Gastrocnemius medialis (tissue), 4 donors: ENCODE measurements around the gene LGALS3BP. TPM values are rescaled to one million over a fixed set of nuclear protein-coding genes. Genes with fewer than 3 reads are reported as not detected.

Experiments used
- ATAC-seq, 2 donors: fragments of 150-250 bp; one replicate each; pipeline ENCODE4 v1.9.1; 2016
- DNase-seq, 2 donors: peaks; one replicate each; pipeline ENCODE4 v3.0.0-alpha.2; 2019
- H3K27ac ChIP-seq, 4 donors: fragments of 200-600 bp; sonication (generic); 1 replicate in 1 of 4; 2 replicates in 3 of 4; pipeline ENCODE4 v1.5.1; 2016 to 2018; ENCODE audit warnings: mild to moderate bottlenecking in 2 of 4, moderate library complexity in 1 of 4
- H3K27me3 ChIP-seq, 3 donors: fragments of 200-600 bp; sonication (generic) in 2 of 3; 1 replicate in 1 of 3; 2 replicates in 2 of 3; pipeline versions ENCODE4 v1.5.1 to v1.6.0; 2016 to 2019; ENCODE audit warnings: mild to moderate bottlenecking in 1 of 3, moderate library complexity in 1 of 3
- H3K36me3 ChIP-seq, 2 donors: fragments of 200-600 bp; sonication (generic) in 1 of 2; one replicate each; pipeline ENCODE4 v1.5.1; 2017 to 2018
- H3K4me1 ChIP-seq, 2 donors: fragments of 200-600 bp; sonication (generic) in 1 of 2; one replicate each; pipeline ENCODE4 v1.5.1; 2016 to 2017; ENCODE audit warnings: mild to moderate bottlenecking in 2 of 2
- H3K4me3 ChIP-seq, 4 donors: fragments of 200-600 bp; sonication (generic) in 3 of 4; 1 replicate in 1 of 4; 2 replicates in 3 of 4; pipeline ENCODE4 v1.5.1; 2016 to 2019; ENCODE audit warnings: mild to moderate bottlenecking in 2 of 4
- H3K9me3 ChIP-seq, 3 donors: fragments of 200-600 bp; sonication (generic) in 2 of 3; 1 replicate in 1 of 3; 2 replicates in 2 of 3; pipeline ENCODE4 v1.5.1; 2016 to 2019
- POLR2A ChIP-seq, 2 donors: fragments of 450-650 bp; IDR thresholded peaks; one replicate each; pipeline ENCODE4 v1.6.1; 2017; ENCODE audit warnings: antibody characterized with exemption in 2 of 2, mild to moderate bottlenecking in 2 of 2, moderate library complexity in 2 of 2
- in situ Hi-C, 4 donors: fragments of 200-750 bp; cut with MboI; loops; one replicate each; pipeline versions ENCODE4 v1.15.0 to v1.8.0; 2017; ENCODE audit warnings: low sequenced_read_pairs in 4 of 4
- intact Hi-C: fragments of 100-400 bp; cut with DNase I; formaldehyde crosslinking; loops from one replicate; pipeline ENCODE4 v1.15.1; 2023; ENCODE audit warnings: low total_unique reads
- total RNA-seq, 4 donors: library from RNA; depleted of rRNA; stranded (reverse); fragments of >200 nt; gene quantifications; one replicate each; pipeline versions ENCODE4 v1.1.0 to v1.2.3, GENCODE V29; 2016
- TF ChIP-seq, protein P1 (sequence below), 5 experiments: fragments of 450-650 bp in 3 of 5; fragments of 200-600 bp in 2 of 5; sonication (generic) in 2 of 5; IDR thresholded peaks in 4 of 5; conservative IDR thresholded peaks in 1 of 5; 1 replicate in 4 of 5; 2 replicates in 1 of 5; pipeline ENCODE4 v1.5.1; 2016 to 2019; ENCODE audit warnings: antibody characterized with exemption in 5 of 5, mild to moderate bottlenecking in 3 of 5, moderate library complexity in 3 of 5

The LGALS3BP gene
- total RNA-seq, 4 donors from 2014 or later: 15.0 to 45.9 (median 23.0) TPM

- Histone ChIP-seq H3K4me3 (no peak overlapping the region), H3K27me3 (no peaks in the 10 kb centered on the region), H3K9me3 (no peaks in the 10 kb centered on the region), H3K4me1 (peaks cover 0 to 5% of the 10 kb centered on the region in 2 donors), H3K27ac (no peak overlapping the region), H3K36me3 (no peaks in the 10 kb centered on the region)
- TF ChIP-seq, protein P1, sequence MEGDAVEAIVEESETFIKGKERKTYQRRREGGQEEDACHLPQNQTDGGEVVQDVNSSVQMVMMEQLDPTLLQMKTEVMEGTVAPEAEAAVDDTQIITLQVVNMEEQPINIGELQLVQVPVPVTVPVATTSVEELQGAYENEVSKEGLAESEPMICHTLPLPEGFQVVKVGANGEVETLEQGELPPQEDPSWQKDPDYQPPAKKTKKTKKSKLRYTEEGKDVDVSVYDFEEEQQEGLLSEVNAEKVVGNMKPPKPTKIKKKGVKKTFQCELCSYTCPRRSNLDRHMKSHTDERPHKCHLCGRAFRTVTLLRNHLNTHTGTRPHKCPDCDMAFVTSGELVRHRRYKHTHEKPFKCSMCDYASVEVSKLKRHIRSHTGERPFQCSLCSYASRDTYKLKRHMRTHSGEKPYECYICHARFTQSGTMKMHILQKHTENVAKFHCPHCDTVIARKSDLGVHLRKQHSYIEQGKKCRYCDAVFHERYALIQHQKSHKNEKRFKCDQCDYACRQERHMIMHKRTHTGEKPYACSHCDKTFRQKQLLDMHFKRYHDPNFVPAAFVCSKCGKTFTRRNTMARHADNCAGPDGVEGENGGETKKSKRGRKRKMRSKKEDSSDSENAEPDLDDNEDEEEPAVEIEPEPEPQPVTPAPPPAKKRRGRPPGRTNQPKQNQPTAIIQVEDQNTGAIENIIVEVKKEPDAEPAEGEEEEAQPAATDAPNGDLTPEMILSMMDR (IDR thresholded peaks at IDR 0.05 in 4 of 5, conservative IDR thresholded peaks at IDR 0.05 in 1 of 5): no peak
- TF ChIP-seq POLR2A (IDR thresholded peaks at IDR 0.05): no peak
- no peak for DNase-seq
- no peak for ATAC-seq
- intact Hi-C loops (no loop called here), in situ Hi-C loops (no loop called here)
Measured at GRCh38 chr17:78944026-78944425, 35.7 kb downstream of the LGALS3BP start.

- no peaks in the 10 kb centered on the region for H3K27me3 ChIP-seq
- H3K9me3 ChIP-seq: no peaks in the 10 kb centered on the region
- in situ Hi-C loops (no loop called here), intact Hi-C loops (no loop called here)
- no peak overlapping the region for H3K27ac ChIP-seq
- ATAC-seq (no peak), DNase-seq (no peak)
- peaks cover 2 to 5% of the 10 kb centered on the region in 2 donors for H3K4me1 ChIP-seq
- H3K4me3 ChIP-seq: no peak overlapping the region
- TF ChIP-seq, protein P1 (IDR thresholded peaks at IDR 0.05 in 4 of 5, conservative IDR thresholded peaks at IDR 0.05 in 1 of 5): no peak
- no peak for TF ChIP-seq POLR2A (IDR thresholded peaks at IDR 0.05)
- H3K36me3 ChIP-seq: no peaks in the 10 kb centered on the region
Measured at GRCh38 chr17:78940708-78941107, 39.0 kb downstream of the LGALS3BP start.

DNA sequence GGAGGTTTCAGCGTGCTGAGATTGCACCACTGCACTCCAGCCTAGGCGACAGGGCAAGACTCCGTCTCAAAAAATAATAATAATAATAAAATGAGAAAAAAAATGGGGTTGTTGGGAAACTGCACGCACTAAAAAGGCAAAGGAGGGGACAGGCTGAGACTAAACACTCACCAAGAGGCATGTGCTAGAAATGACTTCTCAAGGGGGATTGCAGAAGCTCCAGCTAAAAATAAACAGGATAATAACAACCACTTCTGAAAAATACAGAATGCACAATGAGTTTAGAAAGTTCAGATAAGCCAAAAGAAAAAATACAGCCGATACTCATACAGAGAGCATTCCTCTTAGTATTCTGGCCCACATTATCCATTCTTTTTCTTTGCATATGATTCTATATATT is 39.5 kb downstream of the LGALS3BP start:
- Histone ChIP-seq H3K4me3 (no peak overlapping the region), H3K4me1 (peaks cover 3 to 5% of the 10 kb centered on the region in 2 donors), H3K27me3 (no peaks in the 10 kb centered on the region), H3K9me3 (no peaks in the 10 kb centered on the region), H3K27ac (no peak overlapping the region), H3K36me3 (no peaks in the 10 kb centered on the region)
- DNase-seq: no peak
- in situ Hi-C loops (no loop called here), intact Hi-C loops (no loop called here)
- no peak for ATAC-seq
- no peak for TF ChIP-seq POLR2A (IDR thresholded peaks at IDR 0.05)
- TF ChIP-seq, protein P1 (IDR thresholded peaks at IDR 0.05 in 4 of 5, conservative IDR thresholded peaks at IDR 0.05 in 1 of 5): no peak

DNA sequence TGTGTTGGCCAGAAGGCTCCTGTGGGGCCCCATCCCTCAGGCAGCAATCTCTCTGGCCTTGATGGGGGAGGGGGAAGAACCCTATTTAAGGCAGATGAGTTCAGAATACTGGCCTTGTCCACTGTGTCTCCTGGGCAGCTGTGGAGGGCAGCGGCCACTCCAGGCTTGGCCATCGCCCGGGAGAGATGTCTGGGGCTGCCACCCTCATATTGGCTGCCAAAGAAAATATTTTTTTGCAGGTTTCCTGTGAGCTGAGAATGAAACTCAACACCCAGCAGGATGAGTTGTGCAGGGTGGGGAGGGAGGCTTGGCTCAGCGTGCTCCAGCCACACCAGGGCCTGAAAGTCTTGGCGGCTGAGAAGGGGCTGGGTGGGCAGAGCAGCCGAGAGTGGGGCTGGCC is 40.1 kb downstream of the LGALS3BP start:
- in situ Hi-C loops: no loop called here
- TF ChIP-seq POLR2A (IDR thresholded peaks at IDR 0.05): no peak
- TF ChIP-seq, protein P1 (IDR thresholded peaks at IDR 0.05 in 4 of 5, conservative IDR thresholded peaks at IDR 0.05 in 1 of 5): no peak
- Histone ChIP-seq H3K27me3 (no peaks in the 10 kb centered on the region), H3K9me3 (no peaks in the 10 kb centered on the region), H3K4me3 (no peak overlapping the region), H3K27ac (no peak overlapping the region), H3K36me3 (no peaks in the 10 kb centered on the region), H3K4me1 (peaks cover 10% of the 10 kb centered on the region in 2 donors)
- ATAC-seq: peak in 1 of 2 donors; percentile 29
- intact Hi-C loops: no loop called here
- DNase-seq: no peak

DNA sequence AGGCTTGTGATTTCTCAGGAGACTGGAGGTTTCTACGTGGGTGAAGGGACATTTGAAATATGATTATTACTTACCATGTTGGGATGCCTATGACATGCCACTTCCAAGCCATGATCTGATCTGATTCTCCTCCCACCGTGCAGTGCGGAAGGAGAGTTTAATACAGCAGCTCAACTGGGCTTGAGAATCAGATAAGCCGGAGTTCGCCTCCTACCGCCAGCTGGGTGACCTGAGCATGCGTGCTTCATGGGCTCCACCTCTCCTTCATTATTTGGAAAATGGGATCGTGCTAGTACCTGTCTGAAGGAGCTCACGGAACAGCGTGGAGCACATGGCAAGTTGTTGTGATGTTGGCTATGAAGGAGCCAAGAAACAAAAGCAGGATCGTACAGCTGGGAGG is 42.2 kb downstream of the LGALS3BP start:
- Histone ChIP-seq H3K27me3 (no peaks in the 10 kb centered on the region), H3K27ac (no peak overlapping the region), H3K36me3 (no peaks in the 10 kb centered on the region), H3K4me3 (no peak overlapping the region), H3K9me3 (no peaks in the 10 kb centered on the region), H3K4me1 (peaks cover 28 to 29% of the 10 kb centered on the region in 2 donors)
- TF ChIP-seq POLR2A (IDR thresholded peaks at IDR 0.05): no peak
- TF ChIP-seq, protein P1 (IDR thresholded peaks at IDR 0.05 in 4 of 5, conservative IDR thresholded peaks at IDR 0.05 in 1 of 5): no peak
- DNase-seq (no peak), ATAC-seq (no peak)
- intact Hi-C loops: no loop called here
- in situ Hi-C loops: no loop called here
